H9 (cell line): Measurements from ENCODE around the gene DUS2. TPM values are rescaled to one million over a fixed set of nuclear protein-coding genes. Genes with fewer than 3 reads are reported as not detected.

ENCODE experiments used
- DNase-seq: peaks from one replicate; pipeline ENCODE4 v3.0.0-alpha.2; 2017
- H2AFZ ChIP-seq: one replicate; pipeline ENCODE4 v1.6.1; 2013; ENCODE audit warnings: mild to moderate bottlenecking, low read length, control low read depth, moderate library complexity
- H2AK5ac ChIP-seq: 2 replicates; pipeline ENCODE4 v1.6.1; 2013; ENCODE audit warnings: low read length, control low read depth, mixed read lengths; ENCODE audit not compliant: insufficient read length
- H2BK120ac ChIP-seq: one replicate; pipeline ENCODE4 v1.6.1; 2013; ENCODE audit warnings: low read depth, mild to moderate bottlenecking, low read length, control low read depth, inconsistent platforms; ENCODE audit not compliant: poor library complexity, severe bottlenecking
- H2BK12ac ChIP-seq: 2 replicates; pipeline ENCODE4 v1.6.1; 2013; ENCODE audit warnings: low read length, control low read depth, mixed read lengths, low read depth; ENCODE audit not compliant: insufficient read length
- H2BK15ac ChIP-seq: 2 replicates; pipeline ENCODE4 v1.6.1; 2013; ENCODE audit warnings: low read depth, low read length, control low read depth
- H2BK20ac ChIP-seq: one replicate; pipeline ENCODE4 v1.6.1; 2013; ENCODE audit warnings: low read depth, mild to moderate bottlenecking, low read length, control low read depth, inconsistent platforms; ENCODE audit not compliant: poor library complexity, severe bottlenecking
- H2BK5ac ChIP-seq: 2 replicates; pipeline ENCODE4 v1.6.1; 2013; ENCODE audit warnings: low read length, control low read depth, mixed read lengths; ENCODE audit not compliant: insufficient read length
- H3K14ac ChIP-seq: 2 replicates; pipeline ENCODE4 v1.6.1; 2013; ENCODE audit warnings: low read length, control low read depth; ENCODE audit not compliant: insufficient read depth
- H3K18ac ChIP-seq: 2 replicates; pipeline ENCODE4 v1.6.1; 2013; ENCODE audit warnings: low read depth, mild to moderate bottlenecking, mixed read lengths, low read length, control low read depth; ENCODE audit not compliant: insufficient read length
- H3K23ac ChIP-seq: 2 replicates; pipeline ENCODE4 v1.6.1; 2013; ENCODE audit warnings: low read length, control low read depth, mixed read lengths, low read depth; ENCODE audit not compliant: insufficient read length
- H3K23me2 ChIP-seq: 2 replicates; pipeline ENCODE4 v1.6.1; 2013; ENCODE audit warnings: low read depth, mild to moderate bottlenecking, mixed read lengths, low read length, control low read depth; ENCODE audit not compliant: insufficient read length, poor library complexity, severe bottlenecking
- H3K27ac ChIP-seq: 2 replicates; pipeline ENCODE4 v1.5.1; 2013; ENCODE audit warnings: low read length, control low read depth, mixed read lengths, low read depth; ENCODE audit not compliant: insufficient read length
- H3K27me3 ChIP-seq: 2 replicates; pipeline ENCODE4 v1.6.1; 2013; ENCODE audit warnings: low read length, control low read depth, inconsistent platforms; ENCODE audit not compliant: insufficient read depth
- H3K4ac ChIP-seq: 2 replicates; pipeline ENCODE4 v1.6.1; 2013; ENCODE audit warnings: low read depth, mild to moderate bottlenecking, control low read depth, inconsistent platforms, low read length, moderate library complexity
- H3K4me1 ChIP-seq: 2 replicates; pipeline ENCODE4 v1.6.1; 2013; ENCODE audit warnings: low read length, control low read depth, inconsistent platforms; ENCODE audit not compliant: insufficient read depth
- H3K4me2 ChIP-seq: 2 replicates; pipeline ENCODE4 v1.6.1; 2013; ENCODE audit warnings: low read length, control low read depth, mixed read lengths; ENCODE audit not compliant: insufficient read length, insufficient read depth
- H3K56ac ChIP-seq: 2 replicates; pipeline ENCODE4 v1.6.1; 2013; ENCODE audit warnings: low read depth, mild to moderate bottlenecking, mixed read lengths, low read length, control low read depth; ENCODE audit not compliant: insufficient read length
- H3K79me1 ChIP-seq: 2 replicates; pipeline ENCODE4 v1.6.1; 2013; ENCODE audit warnings: low read depth, mild to moderate bottlenecking, moderate library complexity, low read length, control low read depth, inconsistent platforms; ENCODE audit not compliant: insufficient read depth, poor library complexity, severe bottlenecking
- H3K79me2 ChIP-seq: 2 replicates; pipeline ENCODE4 v1.6.1; 2013; ENCODE audit warnings: low read length, control low read depth, inconsistent platforms; ENCODE audit not compliant: insufficient read depth
- H3K9ac ChIP-seq: 2 replicates; pipeline ENCODE4 v1.6.1; 2013; ENCODE audit warnings: low read length, control low read depth, mixed read lengths; ENCODE audit not compliant: insufficient read length; ENCODE audit errors: extremely low read depth
- H3K9me3 ChIP-seq: one replicate; pipeline ENCODE4 v1.6.1; 2013; ENCODE audit warnings: low read depth, low read length, inconsistent platforms; ENCODE audit not compliant: control insufficient read depth
- H3T11ph ChIP-seq: one replicate; pipeline ENCODE4 v1.6.1; 2013; ENCODE audit warnings: mild to moderate bottlenecking, low read length, control low read depth, inconsistent platforms
- H4K20me1 ChIP-seq: one replicate; pipeline ENCODE4 v1.6.1; 2013; ENCODE audit not compliant: control insufficient read depth, insufficient read length, insufficient read depth
- H4K5ac ChIP-seq: 2 replicates; pipeline ENCODE4 v1.6.1; 2013; ENCODE audit warnings: low read depth, mild to moderate bottlenecking, mixed read lengths, low read length, control low read depth; ENCODE audit not compliant: insufficient read length
- H4K8ac ChIP-seq: replicated peaks from 2 replicates; pipeline ENCODE4 v1.6.1; 2013; ENCODE audit warnings: low read length, control low read depth, mixed read lengths, low read depth; ENCODE audit not compliant: insufficient read length
- H4K91ac ChIP-seq: 2 replicates; pipeline ENCODE4 v1.6.1; 2013; ENCODE audit warnings: low read depth, mild to moderate bottlenecking, moderate library complexity, mixed read lengths, low read length, control low read depth; ENCODE audit not compliant: insufficient read length
- H3K27ac Mint-ChIP-seq, 3 experiments: 2 replicates in 2 of 3; 3 replicates in 1 of 3; pipeline ENCODE4 v1.8.0; 2020 to 2021; ENCODE audit warnings: mixed read lengths in 3 of 3, mild to moderate bottlenecking in 1 of 3, moderate library complexity in 1 of 3
- H3K27me3 Mint-ChIP-seq: 2 replicates; pipeline ENCODE4 v1.8.0; 2021; ENCODE audit warnings: low read depth, mild to moderate bottlenecking, moderate library complexity, mixed read lengths
- H3K36me3 Mint-ChIP-seq, 3 experiments: 2 replicates in 2 of 3; 3 replicates in 1 of 3; pipeline ENCODE4 v1.8.0; 2020 to 2021; ENCODE audit warnings: low read depth in 3 of 3, mixed read lengths in 3 of 3; ENCODE audit not compliant: insufficient read depth in 1 of 3
- H3K4me1 Mint-ChIP-seq, 2 experiments: 2 replicates each; pipeline ENCODE4 v1.8.0; 2020; ENCODE audit warnings: mixed read lengths in 2 of 2
- H3K4me3 Mint-ChIP-seq, 2 experiments: 2 replicates in 1 of 2; 3 replicates in 1 of 2; pipeline ENCODE4 v1.8.0; 2020 to 2021; ENCODE audit warnings: mild to moderate bottlenecking in 2 of 2, mixed read lengths in 2 of 2, moderate library complexity in 1 of 2
- H3K9me3 Mint-ChIP-seq, 2 experiments: 2 replicates in 1 of 2; 3 replicates in 1 of 2; pipeline ENCODE4 v1.8.0; 2020; ENCODE audit warnings: mild to moderate bottlenecking in 2 of 2, mixed read lengths in 2 of 2, moderate library complexity in 1 of 2
- CTCF ChIP-seq: fragments of 200-600 bp; sonication (generic); conservative IDR thresholded peaks from 3 replicates; pipeline ENCODE4 v1.8.0; 2021; ENCODE audit warnings: antibody characterized with exemption, mild to moderate bottlenecking
- WGBS: extraction: QIAGEN DNeasy Blood & Tissue Kit; methylation state at CpG from one replicate; pipeline ENCODE4 v1.1.7; 2013; ENCODE audit warnings: missing lambda C conversion rate, low lambda C conversion rate, mixed read lengths; ENCODE audit not compliant: insufficient read length; ENCODE audit errors: extremely low coverage; 5-methylcytosine and 5-hydroxymethylcytosine counted together
- total RNA-seq: library from RNA; stranded (reverse); gene quantifications from 2 replicates; pipeline ENCODE4 v1.2.1, GENCODE V29; 2021

Gene DUS2
- total RNA-seq, 1 experiment from 2014 or later: 28.5 TPM

GRCh38 chr16:68047987-68048386 is 24.9 kb downstream of the DUS2 start:
- no peak for TF ChIP-seq CTCF
- H3K4me1 ChIP-seq: no peaks in the 10 kb centered on the region
- H3K4ac ChIP-seq: no peak overlapping the region
- H3K79me1 ChIP-seq: no peaks in the 10 kb centered on the region
- H4K91ac ChIP-seq: no peak overlapping the region
- no peak overlapping the region for H3K18ac ChIP-seq
- H4K20me1 ChIP-seq: no peaks in the 10 kb centered on the region
- H3T11ph ChIP-seq: no peak overlapping the region
- H4K5ac ChIP-seq: no peak overlapping the region
- H2BK20ac ChIP-seq: no peak overlapping the region
- no peaks in the 10 kb centered on the region for H3K79me2 ChIP-seq
- no peaks in the 10 kb centered on the region for H3K4me1 Mint-ChIP-seq
- H3K23ac ChIP-seq: no peak overlapping the region
- no peak overlapping the region for H2BK15ac ChIP-seq
- DNase-seq: no peak
- WGBS: no CpG with 5 or more reads among the region's 2 CpGs
- no peak overlapping the region for H2AFZ ChIP-seq
- no peak overlapping the region for H3K14ac ChIP-seq
- no peak overlapping the region for H3K56ac ChIP-seq
- no peaks in the 10 kb centered on the region for H3K9me3 Mint-ChIP-seq
- H3K27ac ChIP-seq: no peak overlapping the region
- no peak overlapping the region for H3K9ac ChIP-seq
- H2BK120ac ChIP-seq: no peak overlapping the region
- no peak overlapping the region for H2AK5ac ChIP-seq
- peaks cover 4 to 22% (median 14%) of the 10 kb centered on the region in 3 experiments; a peak in 6 of 7 replicates for H3K36me3 Mint-ChIP-seq
- no peaks in the 10 kb centered on the region for H3K27me3 ChIP-seq
- H3K27ac Mint-ChIP-seq: no peak overlapping the region
- no peak overlapping the region for H4K8ac ChIP-seq
- H3K23me2 ChIP-seq: no peaks in the 10 kb centered on the region
- H3K4me3 Mint-ChIP-seq: no peak overlapping the region
- H3K9me3 ChIP-seq: no peaks in the 10 kb centered on the region
- no peak overlapping the region for H2BK5ac ChIP-seq
- no peaks in the 10 kb centered on the region for H3K27me3 Mint-ChIP-seq
- no peak overlapping the region for H3K4me2 ChIP-seq
- no peak overlapping the region for H2BK12ac ChIP-seq
